ENCODE data around the gene LLGL2. TPM values are rescaled to one million over a fixed set of nuclear protein-coding genes. Genes with fewer than 3 reads are reported as not detected.
"Not testable (repeated sequence)": the region's sequence is repeated elsewhere in the genome, so short reads cannot be mapped to it uniquely, and the experiment has no call there.

Gene LLGL2, protein sequence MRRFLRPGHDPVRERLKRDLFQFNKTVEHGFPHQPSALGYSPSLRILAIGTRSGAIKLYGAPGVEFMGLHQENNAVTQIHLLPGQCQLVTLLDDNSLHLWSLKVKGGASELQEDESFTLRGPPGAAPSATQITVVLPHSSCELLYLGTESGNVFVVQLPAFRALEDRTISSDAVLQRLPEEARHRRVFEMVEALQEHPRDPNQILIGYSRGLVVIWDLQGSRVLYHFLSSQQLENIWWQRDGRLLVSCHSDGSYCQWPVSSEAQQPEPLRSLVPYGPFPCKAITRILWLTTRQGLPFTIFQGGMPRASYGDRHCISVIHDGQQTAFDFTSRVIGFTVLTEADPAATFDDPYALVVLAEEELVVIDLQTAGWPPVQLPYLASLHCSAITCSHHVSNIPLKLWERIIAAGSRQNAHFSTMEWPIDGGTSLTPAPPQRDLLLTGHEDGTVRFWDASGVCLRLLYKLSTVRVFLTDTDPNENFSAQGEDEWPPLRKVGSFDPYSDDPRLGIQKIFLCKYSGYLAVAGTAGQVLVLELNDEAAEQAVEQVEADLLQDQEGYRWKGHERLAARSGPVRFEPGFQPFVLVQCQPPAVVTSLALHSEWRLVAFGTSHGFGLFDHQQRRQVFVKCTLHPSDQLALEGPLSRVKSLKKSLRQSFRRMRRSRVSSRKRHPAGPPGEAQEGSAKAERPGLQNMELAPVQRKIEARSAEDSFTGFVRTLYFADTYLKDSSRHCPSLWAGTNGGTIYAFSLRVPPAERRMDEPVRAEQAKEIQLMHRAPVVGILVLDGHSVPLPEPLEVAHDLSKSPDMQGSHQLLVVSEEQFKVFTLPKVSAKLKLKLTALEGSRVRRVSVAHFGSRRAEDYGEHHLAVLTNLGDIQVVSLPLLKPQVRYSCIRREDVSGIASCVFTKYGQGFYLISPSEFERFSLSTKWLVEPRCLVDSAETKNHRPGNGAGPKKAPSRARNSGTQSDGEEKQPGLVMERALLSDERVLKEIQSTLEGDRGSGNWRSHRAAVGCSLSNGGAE
- 3.4 and 8.5 TPM in 2 replicates for total RNA-seq

- DNase-seq (ENCODE audit: extremely low read depth, low read depth, low spot score) = no peak
These were observed at the start of gene LLGL2 for GRCh38 chr17:75524970-75525805. TSS of gene LLGL2 (plus strand) at chr17:75525697. CDS start at chr17:75543427, 17,730 bp downstream.

GRCh38 chr17:75475851-75476250 lies 49.6 kb upstream of the LLGL2 start:
- no peak for DNase-seq (ENCODE audit: extremely low read depth, low read depth, low spot score)

DNA sequence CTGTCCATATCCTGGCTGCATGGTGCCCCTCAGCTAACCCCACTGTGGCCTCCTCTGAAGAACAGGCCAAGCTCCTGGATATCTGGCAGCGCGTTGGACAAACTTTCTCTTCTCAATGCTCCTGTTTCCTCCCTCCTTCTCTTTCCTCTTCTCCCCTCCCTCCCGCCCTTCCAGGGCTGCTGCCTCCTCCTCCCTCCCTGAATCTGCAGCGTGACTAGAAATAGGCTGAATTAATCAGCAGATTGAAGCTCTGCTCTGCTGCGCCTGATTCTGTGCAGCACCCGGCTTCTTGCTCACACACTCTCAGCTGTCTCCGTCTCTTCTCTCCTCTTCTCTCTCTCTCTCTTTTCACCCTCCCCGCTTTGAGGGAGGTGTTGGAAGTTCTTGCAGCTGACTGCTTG lies 49.2 kb upstream of the LLGL2 start:
- DNase-seq (ENCODE audit: extremely low read depth, low read depth, low spot score) = no peak

- no peak for DNase-seq (ENCODE audit: extremely low read depth, low read depth, low spot score)
These were observed 48.6 kb upstream of the LLGL2 start for GRCh38 chr17:75476752-75477489.

DNA sequence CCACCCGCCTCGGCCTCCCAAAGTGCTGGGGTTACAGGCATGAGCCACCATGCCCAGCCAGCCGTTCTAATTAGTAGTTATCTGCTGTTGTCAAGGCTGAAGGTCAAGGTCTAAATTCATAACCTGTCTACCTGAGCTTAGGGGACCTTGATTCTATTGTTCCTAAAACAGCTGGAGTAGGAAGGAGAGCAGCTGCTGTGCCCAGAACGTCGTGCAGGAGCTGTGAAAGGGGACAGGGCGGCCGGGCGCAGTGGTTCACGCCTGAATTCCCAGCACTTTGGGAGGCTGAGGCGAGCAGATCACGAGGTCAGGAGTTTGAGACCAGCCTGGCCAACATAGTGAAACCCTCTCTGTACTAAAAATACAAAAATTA lies 48.0 kb upstream of the LLGL2 start:
- not testable (repeated sequence) for DNase-seq (ENCODE audit: extremely low read depth, low read depth, low spot score)

GRCh38 chr17:75478508-75478907 lies 47.0 kb upstream of the LLGL2 start:
- no peak for DNase-seq (ENCODE audit: extremely low read depth, low read depth, low spot score)

GRCh38 chr17:75480281-75480680 lies 45.2 kb upstream of the LLGL2 start:
- DNase-seq (ENCODE audit: extremely low read depth, low read depth, low spot score) = no peak

- DNase-seq (ENCODE audit: extremely low read depth, low read depth, low spot score) = no peak
These were observed 44.1 kb upstream of the LLGL2 start for GRCh38 chr17:75481194-75482068.

DNA sequence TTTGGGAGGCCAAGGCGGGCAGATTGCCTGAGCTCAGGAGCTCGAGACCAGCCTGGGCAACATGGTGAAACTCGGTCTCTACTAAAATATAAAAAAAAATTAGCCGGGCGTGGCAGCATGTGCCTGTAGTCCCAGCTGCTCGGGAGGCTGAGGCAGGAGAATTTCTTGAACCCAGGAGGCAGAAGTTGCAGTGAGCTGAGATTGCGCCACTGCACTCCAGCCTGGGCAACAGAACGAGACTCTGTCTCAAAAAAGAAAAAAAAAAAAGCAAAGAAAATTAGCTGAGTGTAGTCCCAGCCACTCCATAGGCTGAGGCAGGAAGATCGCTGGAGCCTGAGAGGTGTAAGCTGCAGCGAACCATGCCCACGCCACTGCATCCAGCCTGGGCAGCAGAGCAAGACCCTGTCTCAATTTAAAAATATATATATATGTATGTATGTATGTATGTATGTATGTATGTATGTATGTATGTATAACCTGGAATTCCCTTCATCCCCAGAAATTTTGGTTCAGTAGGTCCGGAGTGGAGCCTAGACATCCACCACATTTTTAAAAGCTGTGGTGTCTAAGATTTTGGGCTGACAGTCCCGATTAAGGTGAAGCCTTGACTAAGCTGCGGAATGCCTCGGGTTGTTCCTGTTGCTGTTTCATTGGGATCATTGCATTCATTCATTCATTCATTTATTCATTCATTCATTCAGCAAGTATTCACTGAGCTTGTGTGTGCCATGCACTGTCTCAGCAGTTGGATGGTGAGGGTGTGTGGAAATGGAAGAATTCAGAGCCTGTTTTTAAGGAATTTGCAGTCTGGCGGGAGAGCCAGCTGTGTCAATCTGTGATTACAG lies 43.2 kb upstream of the LLGL2 start:
- no peak for DNase-seq (ENCODE audit: extremely low read depth, low read depth, low spot score)

DNA sequence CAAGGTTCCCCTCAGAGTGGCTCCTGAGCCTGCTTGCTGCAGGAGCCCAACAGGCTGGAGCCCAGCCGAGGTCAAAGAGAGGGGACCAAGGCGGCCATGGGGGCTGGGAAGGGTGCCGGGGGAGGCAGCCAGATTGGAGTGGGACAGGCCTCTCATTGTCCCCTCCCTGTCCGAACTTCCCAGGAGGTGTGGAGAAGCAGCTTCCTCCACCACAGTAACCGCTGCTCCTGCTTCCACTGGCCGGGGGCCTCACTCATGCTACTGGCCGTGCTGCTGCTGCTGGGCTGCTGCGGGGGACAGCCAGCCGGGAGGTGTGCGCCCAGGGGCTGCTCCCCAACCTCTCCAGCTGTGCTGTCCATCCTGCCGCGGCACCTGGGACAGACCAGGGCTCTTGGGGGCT lies 39.8 kb upstream of the LLGL2 start:
- DNase-seq (ENCODE audit: extremely low read depth, low read depth, low spot score) = no peak

- DNase-seq (ENCODE audit: extremely low read depth, low read depth, low spot score) = no peak
These were observed 39.3 kb upstream of the LLGL2 start for GRCh38 chr17:75486151-75486550.

DNA sequence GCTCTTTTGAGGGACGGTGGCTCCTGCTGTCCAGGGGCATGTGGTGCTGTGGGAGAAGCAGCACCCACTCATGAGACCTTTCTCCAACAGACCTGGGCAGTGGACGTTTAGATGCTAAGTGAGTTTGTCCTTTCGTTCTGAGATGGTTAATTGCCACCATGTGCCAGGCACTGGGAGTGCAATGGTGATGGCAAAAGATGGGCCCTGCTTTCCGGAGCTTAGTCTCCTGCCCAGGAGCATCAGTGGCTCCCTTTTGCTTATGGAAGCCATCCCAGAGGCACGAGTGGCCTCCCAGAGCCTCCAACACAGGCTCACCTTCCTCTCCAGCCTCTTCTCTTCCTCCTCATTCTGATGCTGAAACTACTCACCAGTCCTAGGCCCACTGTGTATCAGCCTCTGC lies 38.5 kb upstream of the LLGL2 start:
- DNase-seq (ENCODE audit: extremely low read depth, low read depth, low spot score) = no peak

- no peak for DNase-seq (ENCODE audit: extremely low read depth, low read depth, low spot score)
These were observed 38.0 kb upstream of the LLGL2 start for GRCh38 chr17:75487351-75488070.

DNA sequence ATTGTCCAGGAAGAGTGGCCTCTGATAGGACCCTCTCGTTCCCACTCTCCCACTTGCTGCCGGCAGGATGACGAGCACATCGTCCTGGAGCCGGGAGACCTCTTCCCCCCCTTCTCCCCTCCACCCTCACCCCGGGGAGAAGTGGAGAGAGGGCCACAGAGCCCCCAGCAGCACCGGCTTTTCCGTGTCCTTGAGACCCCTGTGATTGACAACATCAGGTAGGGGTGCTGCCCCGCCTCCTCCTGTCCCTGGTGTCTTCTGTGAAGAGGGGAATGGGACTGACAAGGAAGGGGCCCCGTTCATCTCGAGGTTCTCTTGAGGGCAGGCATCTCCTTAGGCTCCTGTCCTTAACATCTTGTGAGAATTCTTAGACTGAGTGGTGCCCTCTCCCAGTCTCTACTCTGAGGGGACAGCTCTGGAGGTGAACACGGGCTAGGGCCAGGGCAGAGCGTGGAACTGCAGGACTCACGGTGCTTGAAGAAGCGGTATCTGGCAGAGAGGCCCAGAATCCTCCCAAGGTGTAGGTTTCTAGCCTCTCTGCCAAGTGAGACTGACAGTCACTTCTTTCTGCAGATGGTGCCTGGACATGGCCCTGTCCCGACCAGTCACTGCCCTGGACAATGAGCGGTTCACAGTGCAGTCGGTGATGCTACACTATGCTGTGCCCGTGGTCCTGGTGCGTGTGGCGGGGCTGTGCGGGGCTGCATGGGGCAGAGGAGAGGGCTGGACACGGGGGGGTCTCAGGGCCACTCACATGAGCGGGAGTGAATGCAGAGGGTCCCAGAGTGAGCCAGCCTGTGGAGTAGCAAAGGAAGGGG lies 36.6 kb upstream of the LLGL2 start:
- no peak for DNase-seq (ENCODE audit: extremely low read depth, low read depth, low spot score)

DNA sequence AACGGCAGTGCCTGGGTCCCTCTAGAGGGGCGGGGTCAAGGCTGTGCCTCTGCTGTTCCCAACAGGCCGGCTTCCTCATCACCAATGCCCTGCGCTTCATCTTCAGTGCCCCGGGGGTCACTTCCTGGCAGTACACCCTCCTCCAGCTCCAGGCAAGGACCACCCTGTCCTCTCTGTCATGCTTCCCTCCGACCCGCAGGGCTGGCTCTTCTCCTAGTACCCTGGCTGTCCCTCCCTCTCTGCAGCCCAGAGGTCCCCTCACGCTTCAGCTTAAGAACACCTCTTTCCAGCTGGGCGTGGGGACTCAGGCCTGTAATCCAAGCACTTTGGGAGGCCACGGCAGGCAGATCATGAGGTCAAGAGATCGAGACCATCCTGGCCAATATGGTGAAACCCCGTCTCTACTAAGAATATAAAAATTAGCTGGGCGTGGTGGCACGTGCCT lies 36.0 kb upstream of the LLGL2 start:
- no peak for DNase-seq (ENCODE audit: extremely low read depth, low read depth, low spot score)

GRCh38 chr17:75490173-75490743 lies 35.2 kb upstream of the LLGL2 start:
- DNase-seq (ENCODE audit: extremely low read depth, low read depth, low spot score) = no peak

All from glomerular endothelial cell (primary cell).